SU-DHL-6 (cell line): ENCODE measurements around the gene GMDS.

Experiments
- EZH2phosphoT487 ChIP-seq: fragments of 200-600 bp; sonication (generic), shearing (Covaris generic); conservative IDR thresholded peaks from 2 replicates; pipeline ENCODE4 v1.6.1; 2018; ENCODE audit warnings: mild to moderate bottlenecking, antibody characterized with exemption, low read length, moderate library complexity, mixed read lengths
- TF ChIP-seq, protein P1 (sequence below): fragments of 200-600 bp; sonication (generic); IDR thresholded peaks from one replicate; pipeline ENCODE4 v1.5.1; 2017; ENCODE audit warnings: antibody characterized with exemption, mild to moderate bottlenecking, low read length, moderate library complexity; ENCODE audit not compliant: insufficient read depth, poor library complexity, severe bottlenecking

DNA sequence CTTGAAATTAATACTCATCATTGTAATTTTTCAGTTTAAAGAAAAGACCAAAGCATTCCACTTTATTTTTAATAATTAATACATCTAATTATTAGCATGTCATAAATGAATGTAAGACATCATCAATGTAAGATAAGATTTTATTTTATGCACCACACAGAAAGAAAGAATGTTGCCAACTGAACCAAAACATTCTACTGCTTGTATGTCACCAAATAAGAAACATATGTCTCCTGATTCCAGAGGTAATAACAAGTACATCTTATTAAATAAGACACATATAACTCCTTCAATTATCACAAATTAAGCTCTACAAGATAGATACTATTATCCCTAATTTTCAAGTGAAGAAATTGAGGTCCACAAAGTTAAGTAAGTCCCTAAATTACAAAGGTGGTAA lies 189.5 kb downstream of the GMDS start:
- TF ChIP-seq, protein P1, sequence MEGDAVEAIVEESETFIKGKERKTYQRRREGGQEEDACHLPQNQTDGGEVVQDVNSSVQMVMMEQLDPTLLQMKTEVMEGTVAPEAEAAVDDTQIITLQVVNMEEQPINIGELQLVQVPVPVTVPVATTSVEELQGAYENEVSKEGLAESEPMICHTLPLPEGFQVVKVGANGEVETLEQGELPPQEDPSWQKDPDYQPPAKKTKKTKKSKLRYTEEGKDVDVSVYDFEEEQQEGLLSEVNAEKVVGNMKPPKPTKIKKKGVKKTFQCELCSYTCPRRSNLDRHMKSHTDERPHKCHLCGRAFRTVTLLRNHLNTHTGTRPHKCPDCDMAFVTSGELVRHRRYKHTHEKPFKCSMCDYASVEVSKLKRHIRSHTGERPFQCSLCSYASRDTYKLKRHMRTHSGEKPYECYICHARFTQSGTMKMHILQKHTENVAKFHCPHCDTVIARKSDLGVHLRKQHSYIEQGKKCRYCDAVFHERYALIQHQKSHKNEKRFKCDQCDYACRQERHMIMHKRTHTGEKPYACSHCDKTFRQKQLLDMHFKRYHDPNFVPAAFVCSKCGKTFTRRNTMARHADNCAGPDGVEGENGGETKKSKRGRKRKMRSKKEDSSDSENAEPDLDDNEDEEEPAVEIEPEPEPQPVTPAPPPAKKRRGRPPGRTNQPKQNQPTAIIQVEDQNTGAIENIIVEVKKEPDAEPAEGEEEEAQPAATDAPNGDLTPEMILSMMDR, result no peak
- no peak for TF ChIP-seq EZH2phosphoT487
